Left lung (tissue), 10 donors: Measurements from ENCODE around the gene GCK. TPM values are rescaled to one million over a fixed set of nuclear protein-coding genes. Genes with fewer than 3 reads are reported as not detected.
"Not testable (repeated sequence)": the region's sequence is repeated elsewhere in the genome, so short reads cannot be mapped to it uniquely, and the experiment has no call there.

Experiments
- ATAC-seq: fragments of 200-7000 bp; cut with Tn5 transposase; one replicate; pipeline ENCODE4 v1.9.1; 2020; ENCODE audit warnings: moderate library complexity
- DNase-seq, 4 donors: peaks; one replicate each; pipeline ENCODE4 v3.0.0-alpha.2; 2013 to 2020
- H3K27ac ChIP-seq, 2 donors: fragments of 200-600 bp; sonication (generic) in 1 of 2; one replicate each; pipeline versions ENCODE4 v1.5.0 to v1.8.0; 2020 to 2021
- H3K27me3 ChIP-seq, 2 donors: fragments of 200-600 bp; sonication (generic) in 1 of 2; one replicate each; pipeline versions ENCODE4 v1.5.0 to v1.8.0; 2020 to 2021
- H3K36me3 ChIP-seq, 2 donors: fragments of 200-600 bp; sonication (generic) in 1 of 2; one replicate each; pipeline versions ENCODE4 v1.5.0 to v1.8.0; 2020 to 2021
- H3K4me1 ChIP-seq, 2 donors: fragments of 200-600 bp; one replicate each; pipeline ENCODE4 v1.8.0; 2021
- H3K4me3 ChIP-seq, 2 donors: fragments of 200-600 bp; sonication (generic) in 1 of 2; one replicate each; pipeline versions ENCODE4 v1.5.0 to v1.8.0; 2020 to 2021; ENCODE audit warnings: mild to moderate bottlenecking in 1 of 2
- H3K9me3 ChIP-seq, 2 donors: fragments of 200-600 bp; sonication (generic) in 1 of 2; one replicate each; pipeline versions ENCODE4 v1.5.0 to v1.8.0; 2020 to 2021
- CTCF ChIP-seq, 2 donors: fragments of 200-600 bp; sonication (generic) in 1 of 2; IDR thresholded peaks; one replicate each; pipeline versions ENCODE4 v1.5.0 to v1.8.0; 2021; ENCODE audit warnings: antibody characterized with exemption in 2 of 2
- intact Hi-C, 2 donors: fragments of 100-400 bp; cut with DNase I; formaldehyde crosslinking; loops; one replicate each; pipeline versions ENCODE4 v1.11.2 to v1.14.2; 2022
- polyA plus RNA-seq, 6 donors: library from polyadenylated mRNA; unstranded; fragments of 120-200 nt; gene quantifications; one replicate each; pipeline ENCODE4 v1.2.1, GENCODE V29; 2013; ENCODE audit not compliant: insufficient read length in 6 of 6
- total RNA-seq, 2 donors: library from RNA; stranded (reverse); fragmentation: NEBNext Ultra II Directional; extraction: Animal tissue kit (Norgen Biotek cat#: 25700); gene quantifications; one replicate each; pipeline ENCODE4 v1.2.1, GENCODE V29; 2021
- donor health status: DM: no; HTN: yes; CAD: no.
- donor health status: DM: no; HTN: no; CAD: no.

GCK gene
- total and polyA plus RNA-seq, 8 donors, result 0.34 to 4.1 (median 2.5) TPM

GRCh38 chr7:44131173-44132029, 57.8 kb downstream of the GCK start:
- H3K27me3 ChIP-seq, result no peaks in the 10 kb centered on the region
- no peak for ATAC-seq

GRCh38 chr7:44128721-44129582, 60.3 kb downstream of the GCK start:
- ATAC-seq (no peak), DNase-seq (peak in 1 of 4 donors; percentile 27)
- H3K4me1 ChIP-seq, result peaks cover 0 to 8% of the 10 kb centered on the region in 2 donors
- no peak overlapping the region for H3K27ac ChIP-seq
- intact Hi-C loops, result no loop called here
- H3K4me3 ChIP-seq, result no peak overlapping the region
- H3K36me3 ChIP-seq, result no peaks in the 10 kb centered on the region
- no peaks in the 10 kb centered on the region for H3K27me3 ChIP-seq
- no peak for TF ChIP-seq CTCF (IDR thresholded peaks at IDR 0.05)
- H3K9me3 ChIP-seq, result no peaks in the 10 kb centered on the region

More at GRCh38 chr7:44131173-44132029, 57.8 kb downstream of the GCK start:
- no peak overlapping the region for H3K27ac ChIP-seq
- no peak for TF ChIP-seq CTCF (IDR thresholded peaks at IDR 0.05)
- intact Hi-C loops, result no loop called here
- no peaks in the 10 kb centered on the region for H3K36me3 ChIP-seq
- H3K4me1 ChIP-seq, result no peaks in the 10 kb centered on the region
- no peaks in the 10 kb centered on the region for H3K9me3 ChIP-seq
- H3K4me3 ChIP-seq, result no peak overlapping the region
- peak in 1 of 4 donors; percentile 41 for DNase-seq

GRCh38 chr7:44127161-44127560, 62.1 kb downstream of the GCK start:
- ATAC-seq (no peak), DNase-seq (peak in 1 of 4 donors; percentile 4)
- TF ChIP-seq CTCF (IDR thresholded peaks at IDR 0.05), result no peak
- no peaks in the 10 kb centered on the region for H3K9me3 ChIP-seq
- H3K27ac ChIP-seq, result no peak overlapping the region
- intact Hi-C loops, result no loop called here
- H3K4me3 ChIP-seq, result no peak overlapping the region
- H3K4me1 ChIP-seq, result peaks cover 7 to 20% of the 10 kb centered on the region in 2 donors
- no peaks in the 10 kb centered on the region for H3K36me3 ChIP-seq
- H3K27me3 ChIP-seq, result no peaks in the 10 kb centered on the region

DNA sequence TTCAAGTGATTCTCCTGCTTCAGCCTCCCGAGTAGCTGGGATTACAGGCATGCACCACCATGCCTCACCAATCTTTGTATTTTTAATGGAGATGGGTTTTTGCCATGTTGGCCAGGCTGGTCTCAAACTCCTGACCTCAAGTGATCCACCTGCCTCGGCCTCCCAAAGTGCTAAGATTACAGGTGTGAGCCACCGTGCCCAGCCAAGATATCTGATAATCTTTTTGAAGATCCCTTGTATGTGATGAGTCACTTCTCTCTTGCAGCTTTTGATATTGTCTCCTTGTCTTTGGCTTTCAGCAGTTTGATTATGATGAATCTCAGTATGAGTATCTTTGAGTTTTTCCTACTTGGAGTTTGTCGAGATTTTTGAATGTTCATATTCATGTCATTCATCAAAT, 62.7 kb downstream of the GCK start:
- DNase-seq, H3K4me3 ChIP-seq, H3K27me3 ChIP-seq, intact Hi-C loops, H3K36me3 ChIP-seq, H3K27ac ChIP-seq, H3K9me3 ChIP-seq, ATAC-seq: not testable (repeated sequence)
- peaks cover 9 to 26% of the 10 kb centered on the region in 2 donors for H3K4me1 ChIP-seq

DNA sequence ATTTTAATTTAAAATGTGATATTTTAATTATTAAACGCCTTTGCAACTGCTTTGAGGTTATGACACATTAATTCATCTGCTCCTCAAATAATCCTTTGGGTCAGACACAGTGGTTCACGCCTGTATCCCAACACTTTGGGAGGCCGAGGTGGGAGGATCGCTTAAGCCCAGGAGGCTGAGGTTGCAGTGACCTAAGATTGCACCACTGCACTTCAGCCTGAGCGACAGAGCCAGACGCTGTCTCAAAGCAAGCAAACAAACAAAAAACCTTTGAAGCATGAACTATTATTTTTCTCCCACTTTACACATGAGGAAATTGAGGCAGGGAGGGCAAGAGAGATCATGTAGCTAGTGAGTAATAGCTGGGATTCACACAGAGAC, 64.4 kb downstream of the GCK start:
- H3K4me1 ChIP-seq, result peaks cover 9 to 32% of the 10 kb centered on the region in 2 donors
- no peaks in the 10 kb centered on the region for H3K9me3 ChIP-seq
- TF ChIP-seq CTCF (IDR thresholded peaks at IDR 0.05), result no peak
- H3K27ac ChIP-seq, result no peak overlapping the region
- peak in 1 of 4 donors; percentile 19 for DNase-seq
- H3K27me3 ChIP-seq, result no peaks in the 10 kb centered on the region
- no peak overlapping the region for H3K4me3 ChIP-seq
- H3K36me3 ChIP-seq, result peaks cover 0 to 12% of the 10 kb centered on the region in 2 donors
- ATAC-seq, result no peak
- intact Hi-C loops, result no loop called here
